Common myeloid progenitor, CD34-positive (primary cell): Measurements from ENCODE around the gene EME1.

Experiments
- CTCF ChIA-PET: fragments of 350-600 bp; sonication (Branson Sonifier 250); formaldehyde crosslinking; loops from one replicate; lab custom pipeline; 2021; ENCODE audit warnings: antibody characterized with exemption; lab: Charles Lee
- POLR2A ChIA-PET: fragments of 350-600 bp; sonication (Branson Sonifier 250); formaldehyde crosslinking; loops from one replicate; lab custom pipeline; 2021; ENCODE audit warnings: antibody characterized with exemption; lab: Charles Lee
- DNase-seq, 3 donors: peaks; one replicate each; pipeline versions ENCODE4 v3.0.0 to v3.0.0-alpha.2; 2013
- H3K27ac ChIP-seq, 2 experiments: 1 replicate in 1 of 2; 2 replicates in 1 of 2; pipeline ENCODE4 v1.7.0; 2013; ENCODE audit warnings: inconsistent platforms in 2 of 2, low read length in 2 of 2, mild to moderate bottlenecking in 2 of 2, low read depth in 1 of 2, moderate library complexity in 1 of 2; ENCODE audit not compliant: severe bottlenecking in 2 of 2, insufficient read depth in 1 of 2, poor library complexity in 1 of 2
- H3K27me3 ChIP-seq, 5 experiments: replicated peaks in 2 of 5; 1 replicate in 3 of 5; 2 replicates in 2 of 5; pipeline versions ENCODE4 v1.6.1 to v1.7.0; 2013; ENCODE audit warnings: low read length in 4 of 5, mild to moderate bottlenecking in 2 of 5, moderate library complexity in 2 of 5, inconsistent platforms in 1 of 5; ENCODE audit not compliant: insufficient read depth in 5 of 5, control insufficient read depth in 4 of 5
- H3K36me3 ChIP-seq, 4 experiments: 1 replicate in 2 of 4; 2 replicates in 2 of 4; pipeline versions ENCODE4 v1.6.1 to v1.7.0; 2013; ENCODE audit warnings: low read length in 3 of 4, control low read depth in 1 of 4, mild to moderate bottlenecking in 1 of 4; ENCODE audit not compliant: control insufficient read depth in 4 of 4, insufficient read depth in 4 of 4
- H3K4me1 ChIP-seq, 4 experiments: 1 replicate in 3 of 4; 2 replicates in 1 of 4; pipeline versions ENCODE4 v1.6.1 to v1.7.1; 2013; ENCODE audit warnings: low read length in 3 of 4, mild to moderate bottlenecking in 3 of 4, control low read depth in 1 of 4, inconsistent platforms in 1 of 4, moderate library complexity in 1 of 4; ENCODE audit not compliant: control insufficient read depth in 4 of 4, insufficient read depth in 4 of 4; ENCODE audit errors: control extremely low read depth in 1 of 4
- H3K4me3 ChIP-seq, 7 experiments: 1 replicate in 4 of 7; 2 replicates in 3 of 7; pipeline versions ENCODE4 v1.5.1 to v1.7.0; 2013; ENCODE audit warnings: mild to moderate bottlenecking in 7 of 7, low read length in 6 of 7, moderate library complexity in 6 of 7, inconsistent platforms in 2 of 7, low read depth in 2 of 7, control low read depth in 1 of 7; ENCODE audit not compliant: insufficient read depth in 4 of 7, control insufficient read depth in 1 of 7; ENCODE audit errors: extremely low read depth in 1 of 7
- H3K9me3 ChIP-seq, 5 experiments: 1 replicate in 4 of 5; 2 replicates in 1 of 5; pipeline versions ENCODE4 v1.6.1 to v1.7.1; 2013; ENCODE audit warnings: low read length in 4 of 5, mild to moderate bottlenecking in 2 of 5, inconsistent platforms in 1 of 5, low read depth in 1 of 5, moderate library complexity in 1 of 5; ENCODE audit not compliant: control insufficient read depth in 4 of 5, insufficient read depth in 2 of 5; ENCODE audit errors: control extremely low read depth in 1 of 5
- WGBS: methylation state at CpG from one replicate; pipeline ENCODE4 v1.1.5; 2013; ENCODE audit not compliant: insufficient coverage; 5-methylcytosine and 5-hydroxymethylcytosine counted together

The EME1 gene

GRCh38 chr17:50389534-50389933, 16.5 kb downstream of the EME1 start:
- ChIA-PET CTCF (interaction anchor here (0.6 to 10.9 kb wide), 4 partner anchors 8 to 28 kb away, joined by 3 to 79 read pairs (median 10); no protein-coding TSS in a partner anchor), POLR2A (interaction anchor here (1.6 kb wide), 1 partner anchor 8 kb away, joined by 3 read pairs; the partner anchor contains the start of gene LRRC59)
- H3K36me3 ChIP-seq: peaks cover 49 to 95% (median 75%) of the 10 kb centered on the region in 4 experiments
- H3K9me3 ChIP-seq: no peaks in the 10 kb centered on the region
- no CpG with 5 or more reads among the region's 6 CpGs for WGBS
- no peaks in the 10 kb centered on the region for H3K4me1 ChIP-seq
- H3K27ac ChIP-seq: no peak overlapping the region
- no peak for DNase-seq
- H3K27me3 ChIP-seq: no peaks in the 10 kb centered on the region
- no peak overlapping the region for H3K4me3 ChIP-seq

DNA sequence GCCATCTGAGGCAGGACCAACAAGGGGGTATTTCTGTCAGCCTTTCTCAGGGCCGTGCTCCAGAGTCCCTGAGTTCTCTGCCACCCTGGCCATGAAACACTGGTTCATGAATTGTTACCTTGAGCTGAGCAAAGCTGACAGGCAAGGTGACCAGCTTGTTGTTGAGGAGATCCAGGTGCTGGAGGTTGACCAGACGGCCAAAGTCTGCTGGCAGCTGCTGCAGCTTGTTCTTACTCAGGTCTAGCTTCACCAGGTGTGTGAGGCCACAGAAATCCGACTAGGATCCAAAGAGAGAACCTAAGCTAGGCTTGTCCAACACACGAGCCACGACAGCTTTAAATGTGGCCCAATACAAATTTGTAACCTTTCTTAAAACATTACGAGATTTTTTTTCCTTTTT, 19.6 kb downstream of the EME1 start:
- no peaks in the 10 kb centered on the region for H3K27me3 ChIP-seq
- WGBS: 96% methylated on average over 6 of the region's 6 CpGs
- H3K9me3 ChIP-seq: no peaks in the 10 kb centered on the region
- no peak overlapping the region for H3K4me3 ChIP-seq
- no peak for DNase-seq
- ChIA-PET CTCF (interaction anchor here (0.6 to 10.9 kb wide), 3 partner anchors 11 to 94 kb away, joined by 3 to 79 read pairs (median 17); no protein-coding TSS in a partner anchor), POLR2A (interaction anchor here (0.7 kb wide), 1 partner anchor 9 kb away, joined by 3 read pairs; no protein-coding TSS in a partner anchor)
- H3K27ac ChIP-seq: no peak overlapping the region
- peaks cover 5 to 19% (median 17%) of the 10 kb centered on the region in 4 experiments for H3K4me1 ChIP-seq
- peaks cover 36 to 72% (median 58%) of the 10 kb centered on the region in 4 experiments for H3K36me3 ChIP-seq

DNA sequence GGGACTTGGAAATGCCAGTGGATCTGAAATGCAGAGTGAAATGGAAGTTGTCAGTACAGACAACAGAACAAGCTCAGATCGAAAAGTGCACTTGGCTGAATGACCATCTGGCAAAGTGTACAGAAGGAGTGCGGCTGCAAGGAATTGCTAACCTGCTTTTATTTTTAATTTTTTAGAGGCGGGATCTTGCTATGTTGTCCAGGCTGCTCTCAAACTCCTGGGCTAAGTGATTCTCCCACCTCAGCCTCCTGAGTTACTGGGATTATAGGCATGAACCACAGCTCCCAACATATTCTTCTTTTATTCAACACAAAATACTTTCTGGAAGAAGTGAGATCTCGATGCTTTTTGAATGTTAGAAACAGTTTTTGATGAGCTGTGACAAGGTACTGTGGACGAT, 20.7 kb downstream of the EME1 start:
- POLR2A ChIA-PET: no interaction called here
- H3K27me3 ChIP-seq: no peaks in the 10 kb centered on the region
- CTCF ChIA-PET: interaction anchor here (10.9 kb wide), 1 partner anchor 12 kb away, joined by 79 read pairs; no protein-coding TSS in a partner anchor
- peaks cover 5 to 22% (median 21%) of the 10 kb centered on the region in 4 experiments for H3K4me1 ChIP-seq
- H3K9me3 ChIP-seq: no peaks in the 10 kb centered on the region
- 99% methylated on average over 5 of the region's 5 CpGs for WGBS
- no peak overlapping the region for H3K27ac ChIP-seq
- DNase-seq: no peak
- H3K36me3 ChIP-seq: peaks cover 29 to 61% (median 50%) of the 10 kb centered on the region in 4 experiments
- no peak overlapping the region for H3K4me3 ChIP-seq

- DNase-seq: peak in 2 of 3 donors; percentile 41 to 46
- ChIA-PET CTCF (interaction anchor here (10.9 kb wide), 1 partner anchor 13 kb away, joined by 79 read pairs; no protein-coding TSS in a partner anchor), POLR2A (no interaction called here)
- H3K4me1 ChIP-seq: peaks cover 5 to 22% (median 21%) of the 10 kb centered on the region in 4 experiments
- peaks cover 25 to 51% (median 46%) of the 10 kb centered on the region in 4 experiments for H3K36me3 ChIP-seq
- 40% methylated on average over 1 of the region's 3 CpGs for WGBS
- peaks cover 0 to 2% (median 0%) of the 10 kb centered on the region in 5 experiments for H3K9me3 ChIP-seq
- no peak overlapping the region for H3K27ac ChIP-seq
- no peak overlapping the region for H3K4me3 ChIP-seq
- H3K27me3 ChIP-seq: no peaks in the 10 kb centered on the region
These were observed 21.7 kb downstream of the EME1 start for GRCh38 chr17:50394711-50395110.

GRCh38 chr17:50396261-50397110, 23.5 kb downstream of the EME1 start:
- CTCF ChIA-PET: interaction anchor here (0.6 to 10.9 kb wide), 22 partner anchors 10 to 120 kb away, joined by 3 to 79 read pairs (median 5); partner anchors contain the start of genes ACSF2, EME1, MRPL27 and RSAD1
- peaks cover 0 to 2% (median 0%) of the 10 kb centered on the region in 5 experiments for H3K9me3 ChIP-seq
- H3K4me1 ChIP-seq: peaks cover 5 to 22% (median 21%) of the 10 kb centered on the region in 4 experiments
- peak in 2 of 3 donors; percentile 20 to 23 for DNase-seq
- peak overlapping the region; percentile 54 to 98 (median 94) for H3K4me3 ChIP-seq
- peak overlapping the region; percentile 85 to 95 for H3K27ac ChIP-seq
- peaks cover 21 to 37% (median 35%) of the 10 kb centered on the region in 4 experiments for H3K36me3 ChIP-seq
- POLR2A ChIA-PET: interaction anchor here (0.7 to 1.2 kb wide), 3 partner anchors 8 to 82 kb away, joined by 3 to 8 read pairs (median 3); partner anchors contain the start of gene ACSF2
- 16% methylated on average over 24 of the region's 30 CpGs for WGBS
- H3K27me3 ChIP-seq: no peaks in the 10 kb centered on the region

DNA sequence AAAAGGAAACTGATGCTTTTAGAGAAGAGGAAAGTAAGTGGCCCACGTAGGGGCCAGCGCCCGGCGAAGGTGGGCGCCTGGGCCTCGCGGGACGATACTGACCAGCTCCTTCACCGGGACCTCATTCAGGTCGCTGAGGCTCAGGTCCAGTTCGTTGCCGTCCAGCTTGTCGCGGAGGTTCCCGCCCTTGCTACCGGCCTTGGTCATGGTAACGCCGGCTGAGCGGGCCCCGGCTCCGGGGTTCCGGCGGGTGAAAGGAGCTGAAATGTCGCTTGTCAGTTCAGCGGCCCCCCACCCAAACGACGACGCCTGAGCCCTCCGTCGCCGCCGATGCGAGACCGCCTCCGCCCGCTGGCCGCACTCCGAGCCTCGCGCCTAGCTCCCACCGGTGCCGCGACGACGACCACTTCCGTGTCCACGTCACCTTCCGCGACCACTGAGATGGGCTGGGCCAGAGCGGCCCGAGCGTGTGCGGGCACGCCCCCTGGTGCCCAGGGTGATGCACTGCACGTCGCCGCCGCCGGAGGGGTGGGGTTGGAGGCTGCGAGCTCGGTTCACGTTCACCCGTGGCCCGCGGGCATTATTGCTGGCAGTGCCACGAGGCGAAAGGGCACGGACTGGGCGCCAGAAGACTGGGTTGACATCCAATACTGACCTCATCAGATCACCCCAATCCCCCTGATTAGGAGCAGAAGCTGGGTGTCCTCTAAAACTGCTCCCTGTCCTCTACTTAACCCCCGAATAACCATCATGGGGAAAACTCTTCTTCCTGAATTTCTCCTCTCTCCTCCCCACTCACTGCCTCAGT, 24.3 kb downstream of the EME1 start, which contains the start of gene LRRC59:
Gene LRRC59, minus strand, starts transcription at position 413 of the 808 bp plus-strand sequence. Its CDS starts 206 bp downstream, at position 207.
- Histone ChIP-seq H3K4me3 (peak within 1 kb of the TSS; percentile 54 to 98 (median 94)), H3K9me3 (peaks cover 0 to 2% (median 0%) of the 10 kb centered on the region in 5 experiments), H3K4me1 (peaks cover 5 to 22% (median 21%) of the 10 kb centered on the region in 4 experiments), H3K36me3 (peaks cover 18 to 28% (median 27%) of the 10 kb centered on the region in 4 experiments), H3K27ac (peak within 1 kb of the TSS; percentile 85 to 95), H3K27me3 (no peaks in the 10 kb centered on the region)
- CTCF ChIA-PET: interaction anchor here (0.6 to 10.9 kb wide), 26 partner anchors 8 to 120 kb away, joined by 3 to 79 read pairs (median 4); partner anchors contain the start of genes ACSF2, EME1, MRPL27 and RSAD1
- WGBS: under 1% methylated on average over 44 of the region's 70 CpGs
- POLR2A ChIA-PET: interaction anchor here (0.7 to 1.2 kb wide), 4 partner anchors 9 to 81 kb away, joined by 3 to 8 read pairs (median 3); partner anchors contain the start of gene ACSF2
- DNase-seq: peak; percentile 87 to 93 (median 92)
